Inflammatory macrophage treated with lipopolysaccharide for 4 hours (primary cell): Measurements from ENCODE around the gene GLRX2.
"Not testable (repeated sequence)": the region's sequence is repeated elsewhere in the genome, so short reads cannot be mapped to it uniquely, and the experiment has no call there.

Source experiments
- DNase-seq: peaks from one replicate; pipeline ENCODE4 v3.0.0-alpha.2; 2020

GLRX2 gene

GRCh38 chr1:193104907-193105820 is at the start of gene GLRX2:
GLRX2 (minus strand) TSS chr1:193105414; CDS start chr1:193105382, 32 bp downstream.
- peak; percentile 89 for DNase-seq

DNA sequence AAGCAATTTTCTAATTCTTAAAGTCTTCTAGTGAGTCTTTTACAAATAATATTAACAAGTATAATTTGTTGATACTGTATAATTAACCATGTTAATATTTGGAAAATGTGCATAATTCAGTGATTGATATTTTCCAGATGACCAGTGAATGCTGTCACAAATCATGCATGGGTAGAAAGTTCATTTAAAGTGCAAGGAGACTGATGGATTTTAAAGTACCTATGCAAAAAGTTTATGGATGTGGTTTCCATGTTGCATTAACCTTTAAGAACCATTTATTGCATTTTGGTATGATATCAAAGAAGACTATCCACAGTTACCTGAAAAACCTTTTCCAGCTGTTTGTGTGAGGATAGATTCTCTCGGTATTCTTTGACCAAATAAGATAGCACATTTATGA is 39.8 kb upstream of the GLRX2 start:
- no peak for DNase-seq

GRCh38 chr1:193144361-193144938 is 39.2 kb upstream of the GLRX2 start:
- DNase-seq, result no peak

DNA sequence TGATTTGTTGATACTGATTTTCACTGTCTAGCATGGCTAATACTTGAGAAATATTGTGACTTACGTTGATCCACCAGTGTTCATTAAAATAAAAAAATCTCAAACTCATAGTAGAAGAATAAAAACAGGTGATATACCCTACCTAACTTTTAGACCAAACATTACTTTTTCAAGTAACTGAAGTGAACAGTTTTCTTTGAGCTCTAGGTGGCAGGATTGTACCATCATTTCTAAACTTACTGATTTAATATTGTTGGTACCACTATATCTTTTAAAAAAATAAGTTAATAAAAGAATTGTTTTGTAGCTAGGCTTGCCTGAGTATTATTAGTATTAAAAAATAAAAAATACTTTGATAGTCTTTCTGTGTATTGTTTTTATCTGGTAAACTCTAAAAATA is 38.1 kb upstream of the GLRX2 start:
- DNase-seq, result no peak

GRCh38 chr1:193142409-193142808 is 37.2 kb upstream of the GLRX2 start:
- DNase-seq, result no peak

GRCh38 chr1:193141804-193142203 is 36.6 kb upstream of the GLRX2 start:
- no peak for DNase-seq

- no peak for DNase-seq
Observed at GRCh38 chr1:193140254-193140653, 35.0 kb upstream of the GLRX2 start.

DNA sequence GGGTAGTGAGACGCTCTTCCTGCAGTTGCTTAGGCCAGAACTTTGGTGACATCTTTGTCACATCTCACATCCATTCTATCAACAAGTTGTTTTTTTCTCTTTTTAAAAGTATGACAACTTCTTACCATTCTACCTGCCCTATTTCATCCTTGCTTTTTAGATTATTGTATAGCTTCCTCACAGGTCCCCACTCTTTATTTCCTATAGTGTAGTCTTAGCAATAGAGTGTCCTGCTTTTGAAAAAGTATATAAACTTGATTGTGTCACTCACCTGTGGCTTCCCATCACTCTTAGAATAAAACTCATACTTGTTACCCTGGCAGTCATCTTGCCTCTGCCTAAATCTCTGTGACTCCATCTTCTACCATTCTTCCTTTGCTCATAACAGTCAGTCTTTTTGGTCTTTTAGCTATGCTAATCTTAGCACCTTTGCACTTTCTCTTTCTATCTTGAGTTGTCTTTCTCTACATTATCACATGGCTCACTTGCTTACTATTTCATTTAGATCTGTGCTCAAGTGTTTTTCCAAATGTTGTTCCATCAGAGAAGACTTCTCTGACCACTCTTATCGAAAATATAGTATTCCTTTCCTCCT is 26.1 kb upstream of the GLRX2 start:
- DNase-seq, result no peak

GRCh38 chr1:193125369-193125768 is 20.2 kb upstream of the GLRX2 start:
- no peak for DNase-seq

GRCh38 chr1:193123751-193124150 is 18.5 kb upstream of the GLRX2 start:
- DNase-seq, result no peak

- DNase-seq, result peak; percentile 98
Observed at GRCh38 chr1:193121616-193122593, 16.7 kb upstream of the GLRX2 start, which contains the start of gene CDC73. CDC73 (plus strand) TSS chr1:193122031; CDS start chr1:193122201, 170 bp downstream.

- DNase-seq, result no peak
Observed at GRCh38 chr1:193120604-193121166, 15.5 kb upstream of the GLRX2 start.

DNA sequence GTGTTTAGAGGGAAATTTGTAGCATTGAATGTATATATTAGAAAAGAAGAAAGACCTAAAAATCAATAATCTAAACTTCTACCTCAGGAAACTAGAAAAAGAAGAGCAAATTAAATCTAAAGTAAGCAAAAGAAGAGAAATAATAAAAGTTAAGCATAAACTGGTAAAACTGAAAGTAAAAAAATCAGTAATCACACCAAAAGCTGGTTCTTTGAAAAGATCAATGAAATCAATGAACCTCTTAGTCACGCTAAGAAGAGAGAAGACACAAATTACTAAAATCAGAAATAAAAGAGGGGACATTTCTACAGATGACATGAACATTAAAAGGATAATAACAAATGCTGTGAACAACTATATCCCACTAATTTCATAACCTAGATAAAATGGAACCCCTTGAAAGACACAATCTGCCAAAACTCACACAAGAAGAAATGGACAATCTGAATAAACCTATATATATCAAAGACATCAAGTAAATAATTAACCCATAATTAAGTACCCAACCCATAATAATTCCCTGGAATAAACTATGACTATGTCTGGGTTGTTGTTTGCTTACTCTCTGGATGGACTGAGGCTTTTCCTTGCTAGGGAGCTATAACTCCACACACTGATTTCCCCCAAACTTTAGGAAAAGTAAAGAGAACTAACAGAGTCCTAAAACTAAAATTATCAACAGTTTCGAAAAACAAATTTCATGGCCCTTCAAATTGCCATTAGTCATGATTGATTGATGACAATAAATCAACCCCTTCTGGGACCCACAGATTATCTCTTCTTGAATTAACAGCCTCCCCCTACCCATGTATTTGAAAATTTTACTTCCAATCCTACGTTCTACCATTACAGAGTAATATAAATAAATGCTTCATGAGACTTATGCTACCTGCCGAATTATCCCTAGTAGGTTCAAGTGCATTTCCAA is 13.9 kb upstream of the GLRX2 start:
- no peak for DNase-seq

DNA sequence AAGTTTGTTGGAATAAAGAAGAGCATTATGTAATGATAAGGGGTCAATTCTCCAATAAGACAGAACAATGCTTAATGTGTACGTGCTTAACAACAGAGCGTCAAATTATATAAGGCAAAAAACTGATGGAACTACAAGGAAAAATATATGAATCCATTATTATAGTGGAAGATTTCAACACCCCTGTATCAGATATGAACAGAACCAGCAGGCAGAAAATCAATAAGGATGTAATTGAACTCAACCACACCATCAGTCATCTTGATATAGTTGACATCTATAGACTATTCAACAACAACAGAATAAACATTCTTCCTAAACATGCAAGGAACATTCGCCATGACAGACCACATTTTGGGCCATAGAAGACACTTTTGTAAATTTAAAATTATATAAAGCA is 13.0 kb upstream of the GLRX2 start:
- no peak for DNase-seq

DNA sequence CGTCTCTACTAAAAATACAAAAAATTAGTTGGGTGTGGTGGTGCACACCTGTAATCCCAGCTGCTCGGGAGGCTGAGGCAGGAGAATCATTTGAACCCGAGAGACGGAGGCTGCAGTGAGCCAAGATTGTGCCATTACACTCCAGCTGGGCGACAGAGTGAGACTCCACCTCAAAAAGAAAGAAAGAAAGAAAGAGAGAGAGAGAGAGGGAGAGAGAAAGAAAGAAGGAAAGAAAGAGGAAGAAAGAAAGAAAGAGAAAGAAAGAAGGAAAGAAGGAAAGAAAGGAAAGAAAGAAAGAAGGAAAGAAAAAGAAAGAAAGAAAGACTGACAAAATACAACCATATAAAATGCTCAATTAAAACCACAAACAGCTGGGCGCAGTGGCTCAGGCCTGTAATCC is 12.0 kb upstream of the GLRX2 start:
- DNase-seq, result not testable (repeated sequence)

DNA sequence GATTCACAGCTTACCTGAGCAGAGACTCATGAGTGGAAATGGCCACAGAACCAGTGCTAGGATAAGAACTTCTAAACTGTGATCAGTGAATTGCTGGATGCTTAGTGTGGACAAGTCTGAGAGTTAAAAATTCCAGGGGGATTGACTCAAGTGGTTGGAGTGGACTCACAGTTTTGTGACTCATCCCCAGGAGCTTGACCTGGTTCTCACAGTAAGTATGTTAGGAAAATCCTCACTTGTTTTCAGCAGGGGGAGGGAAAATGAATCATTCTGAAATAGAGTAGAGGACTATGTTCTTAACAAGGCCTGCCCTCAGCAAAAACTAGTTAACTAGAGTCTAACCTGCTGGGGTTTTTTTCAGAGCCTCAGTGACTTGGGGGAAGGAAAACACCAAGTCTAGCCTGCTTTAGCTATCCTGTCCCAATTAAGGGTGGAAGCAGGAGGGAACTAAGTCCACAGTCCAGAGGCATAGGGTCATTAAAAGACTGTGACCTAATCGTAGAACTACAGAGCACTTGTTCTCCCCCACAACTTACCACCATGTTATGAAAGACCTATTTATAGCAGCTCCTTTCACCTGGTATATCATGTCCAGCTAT is 10.5 kb upstream of the GLRX2 start:
- DNase-seq, result no peak

GRCh38 chr1:193114485-193115095 is 9.4 kb upstream of the GLRX2 start:
- DNase-seq, result no peak

DNA sequence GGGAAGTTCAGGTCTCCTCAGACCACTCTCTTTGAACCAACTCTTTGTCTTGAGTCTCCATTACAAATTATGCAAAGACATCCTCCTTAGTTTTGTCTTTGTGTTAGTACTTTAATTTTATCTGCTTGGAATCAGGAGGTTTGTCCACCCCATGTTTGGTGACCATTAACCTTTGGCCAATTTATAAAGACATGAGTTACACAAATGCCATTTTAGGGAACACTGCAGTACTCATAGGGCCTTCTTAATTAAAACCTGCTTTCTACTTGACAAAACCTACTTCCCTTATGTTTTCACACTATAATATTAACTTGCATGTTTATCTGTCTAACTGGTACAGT is 8.7 kb upstream of the GLRX2 start:
- DNase-seq, result no peak

DNA sequence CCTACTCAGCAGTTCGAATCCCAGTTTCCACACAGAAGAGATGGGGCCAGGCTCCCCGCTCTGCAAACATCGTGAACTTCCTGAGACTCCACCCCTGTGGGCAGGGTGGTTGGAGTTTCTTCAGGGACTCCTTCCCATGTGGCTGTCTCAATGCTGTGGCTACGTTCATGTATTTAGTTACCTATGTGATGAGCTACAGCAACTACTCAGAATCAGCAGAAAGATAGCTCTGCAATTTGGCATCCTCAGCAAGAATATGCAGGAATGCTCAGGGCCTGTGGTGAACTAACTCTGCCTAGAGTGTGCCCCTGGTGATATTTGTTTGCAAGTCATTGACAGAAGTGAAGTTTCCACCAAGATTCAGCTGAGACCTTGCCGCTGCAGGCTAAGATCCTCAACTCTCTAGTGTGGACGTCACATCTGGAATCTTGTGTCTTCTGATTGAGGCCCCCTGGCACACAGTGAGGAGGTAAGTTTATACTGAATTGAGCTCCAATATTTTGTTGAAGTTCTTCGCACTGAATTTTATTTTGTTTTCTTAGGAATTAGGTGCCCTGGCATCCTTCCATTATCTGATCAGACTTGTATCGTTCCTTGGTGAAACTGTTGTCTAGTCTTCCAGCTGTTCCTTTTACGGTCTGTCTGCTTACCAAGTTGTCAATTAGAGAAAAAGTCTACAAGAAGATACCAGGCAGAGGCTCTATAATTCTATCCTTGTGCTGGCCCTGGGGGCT is 8.2 kb upstream of the GLRX2 start:
- no peak for DNase-seq

DNA sequence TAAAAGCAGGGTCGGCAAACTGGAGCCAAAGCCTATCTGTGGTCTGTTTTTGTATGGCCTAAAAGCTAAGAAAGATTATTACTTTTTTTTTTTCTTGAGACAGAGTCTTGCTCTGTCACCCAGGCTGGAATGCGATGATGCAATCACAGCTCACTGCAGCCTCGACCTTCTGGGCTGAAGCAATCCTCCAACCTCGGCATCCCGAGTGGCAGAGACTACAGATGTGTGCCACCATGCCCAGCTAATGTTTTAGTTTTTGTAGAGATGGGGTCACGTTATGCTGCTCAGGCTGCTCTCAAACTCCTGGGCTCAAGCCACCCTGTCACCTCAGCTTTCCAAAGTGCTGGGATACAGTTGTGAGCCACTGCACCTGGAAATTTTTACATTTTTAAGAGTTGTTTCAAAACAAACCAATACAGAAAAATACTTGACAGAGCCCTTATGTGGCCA is 6.5 kb upstream of the GLRX2 start:
- DNase-seq, result peak; percentile 74
